GM19372 (cell line): ENCODE data around the gene ABCC2.
"Not testable (repeated sequence)": the region's sequence is repeated elsewhere in the genome, so short reads cannot be mapped to it uniquely, and the experiment has no call there.

Experiments used
- ATAC-seq: cut with Tn5 transposase; IDR thresholded peaks from one replicate; pipeline ENCODE4 v1.9.1; 2021; ENCODE audit warnings: mild to moderate bottlenecking, low read depth, moderate library complexity; ENCODE audit not compliant: unreplicated experiment

Gene ABCC2

GRCh38 chr10:99850021-99850766 is 67.8 kb downstream of the ABCC2 start:
- ATAC-seq, result no peak

GRCh38 chr10:99850767-99851340 is 68.4 kb downstream of the ABCC2 start:
- no peak for ATAC-seq

- no peak for ATAC-seq
Observed at GRCh38 chr10:99851825-99852224, 69.4 kb downstream of the ABCC2 start.

- no peak for ATAC-seq
Observed at GRCh38 chr10:99852481-99853213, 70.2 kb downstream of the ABCC2 start.

- ATAC-seq, result no peak
Observed at GRCh38 chr10:99853655-99854054, 71.2 kb downstream of the ABCC2 start.

- ATAC-seq, result no peak
Observed at GRCh38 chr10:99854860-99855259, 72.4 kb downstream of the ABCC2 start.

GRCh38 chr10:99855479-99856071 is 73.1 kb downstream of the ABCC2 start:
- no peak for ATAC-seq

- no peak for ATAC-seq
Observed at GRCh38 chr10:99858849-99859248, 76.4 kb downstream of the ABCC2 start.

GRCh38 chr10:99859585-99859984 is 77.1 kb downstream of the ABCC2 start:
- no peak for ATAC-seq

- ATAC-seq, result no peak
Observed at GRCh38 chr10:99860466-99860865, 78.0 kb downstream of the ABCC2 start.

GRCh38 chr10:99863535-99864240 is 81.2 kb downstream of the ABCC2 start:
- ATAC-seq, result not testable (repeated sequence)

GRCh38 chr10:99867250-99867649 is 84.8 kb downstream of the ABCC2 start:
- ATAC-seq, result not testable (repeated sequence)

GRCh38 chr10:99869581-99870122 is 87.2 kb downstream of the ABCC2 start:
- ATAC-seq, result no peak

- ATAC-seq, result no peak
Observed at GRCh38 chr10:99870123-99870730, 87.8 kb downstream of the ABCC2 start.

GRCh38 chr10:99872367-99873162 is 90.1 kb downstream of the ABCC2 start:
- no peak for ATAC-seq

- no peak for ATAC-seq
Observed at GRCh38 chr10:99873846-99874245, 91.4 kb downstream of the ABCC2 start.

- no peak for ATAC-seq
Observed at GRCh38 chr10:99874341-99875085, 92.1 kb downstream of the ABCC2 start.

- no peak for ATAC-seq
Observed at GRCh38 chr10:99875473-99875872, 93.0 kb downstream of the ABCC2 start.
